ENCODE data around the gene ALDH4A1.
A peak's percentile ranks its signal among the peaks of the same experiment; 100 is the strongest.

ALDH4A1 gene

GRCh38 chr1:18836654-18837053 lies 65.7 kb downstream of the ALDH4A1 start:
- TF ChIP-seq USF1 (IDR thresholded peaks at IDR 0.05) (peak; percentile 87), ZBTB7A (IDR thresholded peaks at IDR 0.05; ENCODE audit: low read depth) (no peak), TCF12 (IDR thresholded peaks at IDR 0.05; ENCODE audit: low read depth) (no peak)

- TF ChIP-seq TEAD4 (IDR thresholded peaks at IDR 0.05) (no peak), ZBTB7A (IDR thresholded peaks at IDR 0.05; ENCODE audit: low read depth) (no peak), TAF1 (IDR thresholded peaks at IDR 0.05; ENCODE audit: low read depth) (no peak), TCF12 (IDR thresholded peaks at IDR 0.05; ENCODE audit: low read depth) (no peak), CREB1 (IDR thresholded peaks at IDR 0.05; ENCODE audit: low read depth) (no peak), FOXM1 (IDR thresholded peaks at IDR 0.05; ENCODE audit: borderline replicate concordance, low read depth) (no peak), REST (IDR thresholded peaks at IDR 0.05; ENCODE audit: low read depth) (no peak), NFIC (IDR thresholded peaks at IDR 0.05) (no peak), EP300 (IDR thresholded peaks at IDR 0.05; ENCODE audit: borderline replicate concordance) (no peak)
These were observed 70.7 kb downstream of the ALDH4A1 start for GRCh38 chr1:18831656-18832055.

- TF ChIP-seq REST (IDR thresholded peaks at IDR 0.05; ENCODE audit: low read depth) (no peak), FOXM1 (IDR thresholded peaks at IDR 0.05; ENCODE audit: borderline replicate concordance, low read depth) (no peak), RAD21 (IDR thresholded peaks at IDR 0.05; ENCODE audit: low read depth) (no peak), NFIC (IDR thresholded peaks at IDR 0.05) (no peak), CREB1 (IDR thresholded peaks at IDR 0.05; ENCODE audit: low read depth) (no peak), ZBTB7A (IDR thresholded peaks at IDR 0.05; ENCODE audit: low read depth) (no peak), TCF12 (IDR thresholded peaks at IDR 0.05; ENCODE audit: low read depth) (no peak), MAX (IDR thresholded peaks at IDR 0.05) (no peak), TAF1 (IDR thresholded peaks at IDR 0.05; ENCODE audit: low read depth) (no peak), CEBPB (IDR thresholded peaks at IDR 0.05) (no peak), TEAD4 (IDR thresholded peaks at IDR 0.05) (no peak), YY1 (IDR thresholded peaks at IDR 0.05; ENCODE audit: low read depth) (no peak), EP300 (IDR thresholded peaks at IDR 0.05; ENCODE audit: borderline replicate concordance) (no peak), EGR1 (IDR thresholded peaks at IDR 0.05) (no peak), USF1 (IDR thresholded peaks at IDR 0.05) (no peak)
These were observed 71.8 kb downstream of the ALDH4A1 start for GRCh38 chr1:18830596-18830995.

GRCh38 chr1:18829671-18830070 lies 72.7 kb downstream of the ALDH4A1 start:
- no peak for TF ChIP-seq CEBPB (IDR thresholded peaks at IDR 0.05)
- TF ChIP-seq USF1 (IDR thresholded peaks at IDR 0.05), result no peak
- no peak for TF ChIP-seq TAF1 (IDR thresholded peaks at IDR 0.05; ENCODE audit: low read depth)
- TF ChIP-seq TEAD4 (IDR thresholded peaks at IDR 0.05), result no peak
- no peak for TF ChIP-seq EGR1 (IDR thresholded peaks at IDR 0.05)
- TF ChIP-seq TCF12 (IDR thresholded peaks at IDR 0.05; ENCODE audit: low read depth), result no peak
- no peak for TF ChIP-seq FOXM1 (IDR thresholded peaks at IDR 0.05; ENCODE audit: borderline replicate concordance, low read depth)
- no peak for TF ChIP-seq YY1 (IDR thresholded peaks at IDR 0.05; ENCODE audit: low read depth)
- no peak for TF ChIP-seq NFIC (IDR thresholded peaks at IDR 0.05)
- TF ChIP-seq RAD21 (IDR thresholded peaks at IDR 0.05; ENCODE audit: low read depth), result no peak
- TF ChIP-seq EP300 (IDR thresholded peaks at IDR 0.05; ENCODE audit: borderline replicate concordance), result no peak

- no peak for TF ChIP-seq TCF12 (IDR thresholded peaks at IDR 0.05; ENCODE audit: low read depth)
These were observed 74.1 kb downstream of the ALDH4A1 start for GRCh38 chr1:18828224-18828623.

GRCh38 chr1:18823438-18823837 lies 78.9 kb downstream of the ALDH4A1 start:
- TF ChIP-seq TAF1 (IDR thresholded peaks at IDR 0.05; ENCODE audit: low read depth) (no peak), NFIC (IDR thresholded peaks at IDR 0.05) (no peak), CREB1 (IDR thresholded peaks at IDR 0.05; ENCODE audit: low read depth) (no peak), FOXM1 (IDR thresholded peaks at IDR 0.05; ENCODE audit: borderline replicate concordance, low read depth) (no peak), EP300 (IDR thresholded peaks at IDR 0.05; ENCODE audit: borderline replicate concordance) (no peak), TEAD4 (IDR thresholded peaks at IDR 0.05) (no peak), EGR1 (IDR thresholded peaks at IDR 0.05) (no peak), YY1 (IDR thresholded peaks at IDR 0.05; ENCODE audit: low read depth) (no peak), USF1 (IDR thresholded peaks at IDR 0.05) (no peak), ZBTB7A (IDR thresholded peaks at IDR 0.05; ENCODE audit: low read depth) (no peak), CEBPB (IDR thresholded peaks at IDR 0.05) (no peak), REST (IDR thresholded peaks at IDR 0.05; ENCODE audit: low read depth) (no peak), TCF12 (IDR thresholded peaks at IDR 0.05; ENCODE audit: low read depth) (no peak), MAX (IDR thresholded peaks at IDR 0.05) (no peak), RAD21 (IDR thresholded peaks at IDR 0.05; ENCODE audit: low read depth) (no peak)
